A549 (cell line): ENCODE results near the gene PFAS. TPM values are rescaled to one million over a fixed set of nuclear protein-coding genes. Genes with fewer than 3 reads are reported as not detected.

Source experiments
- ATAC-seq, 2 experiments: fragments of 200-7000 bp in 1 of 2; fragments of >200 bp in 1 of 2; cut with Nextera tagmentation in 1 of 2; cut with Tn5 transposase in 1 of 2; 3 replicates each; pipeline versions ENCODE4 v1.8.0 to v1.9.1; 2018 to 2020; ENCODE audit warnings: mild to moderate bottlenecking in 1 of 2, moderate library complexity in 1 of 2
- CTCF ChIA-PET: fragments of 300-600 bp; sonication (Branson Sonifier 250); formaldehyde crosslinking; extraction: SDS; loops from one replicate; lab custom pipeline; 2021; ENCODE audit warnings: antibody characterized with exemption, inconsistent platforms; lab: Yijun Ruan, JAX
- POLR2A ChIA-PET: fragments of 350-600 bp; formaldehyde crosslinking; extraction: SDS; loops from one replicate; lab custom pipeline; 2021; ENCODE audit warnings: antibody characterized with exemption, inconsistent platforms; lab: Yijun Ruan, JAX
- DNase-seq, 2 experiments: peaks; one replicate each; pipeline versions ENCODE4 v3.0.0 to v3.0.0-alpha.2; 2011 to 2016; ENCODE audit warnings: low read depth in 1 of 2, low spot score in 1 of 2
- FAIRE-seq: peaks from 2 replicates; lab custom pipeline; 2011; peaks lifted over from hg19 to GRCh38; lab: Jason Lieb, UNC
- H3K27ac ChIP-seq, 2 experiments: fragments of >200 bp; sonication (Bioruptor Twin); formaldehyde crosslinking; 3 replicates each; pipeline ENCODE4 v1.5.1; 2016 to 2017
- H3K4me1 ChIP-seq: fragments of >200 bp; sonication (Bioruptor Twin); formaldehyde crosslinking; 3 replicates; pipeline ENCODE4 v1.6.1; 2016
- H3K4me2 ChIP-seq: fragments of >200 bp; sonication (Bioruptor Twin); formaldehyde crosslinking; 3 replicates; pipeline ENCODE4 v1.6.1; 2016
- H3K4me3 ChIP-seq: fragments of >200 bp; sonication (Bioruptor Twin); formaldehyde crosslinking; 3 replicates; pipeline ENCODE4 v1.5.1; 2016
- H3K9me3 ChIP-seq: fragments of >200 bp; sonication (Bioruptor Twin); formaldehyde crosslinking; 3 replicates; pipeline ENCODE4 v1.6.1; 2016
- CBX8 ChIP-seq: fragments of 200-600 bp; sonication (generic); IDR thresholded peaks from 2 replicates; pipeline ENCODE4 v1.6.1; 2016
- CHD2 ChIP-seq: fragments of 150-350 bp; IDR thresholded peaks from 2 replicates; pipeline ENCODE4 v1.6.1; 2014; ENCODE audit warnings: low read length; ENCODE audit not compliant: partially characterized antibody
- FOSB ChIP-seq: fragments of 250-450 bp; sonication (Bioruptor Pico); IDR thresholded peaks from 2 replicates; pipeline ENCODE4 v1.5.0; 2020; ENCODE audit warnings: mild to moderate bottlenecking, moderate library complexity
- HOXA7 ChIP-seq: fragments of 250-450 bp; sonication (Bioruptor Pico); IDR thresholded peaks from 2 replicates; pipeline ENCODE4 v1.5.0; 2020; ENCODE audit warnings: mild to moderate bottlenecking, moderate library complexity
- HOXB13 ChIP-seq: fragments of 250-450 bp; sonication (Bioruptor Pico); IDR thresholded peaks from 2 replicates; pipeline ENCODE4 v1.5.0; 2020; ENCODE audit warnings: low read depth, mild to moderate bottlenecking, moderate library complexity
- KDM5A ChIP-seq: fragments of 200-600 bp; sonication (generic); IDR thresholded peaks from 2 replicates; pipeline ENCODE4 v1.6.1; 2016; ENCODE audit warnings: antibody characterized with exemption, mild to moderate bottlenecking
- MAZ ChIP-seq: fragments of 150-350 bp; IDR thresholded peaks from 2 replicates; pipeline ENCODE4 v1.6.1; 2014; ENCODE audit warnings: antibody characterized with exemption, low read depth, low read length, borderline replicate concordance
- MYC ChIP-seq: IDR thresholded peaks from 2 replicates; pipeline ENCODE4 v1.6.1; 2012; ENCODE audit warnings: mild to moderate bottlenecking, inconsistent platforms, low read length, improper control_type of control experiment, borderline replicate concordance
- NFE2L2 ChIP-seq: fragments of 150-350 bp; conservative IDR thresholded peaks from 2 replicates; pipeline ENCODE4 v1.6.1; 2014; ENCODE audit warnings: low read length
- NR3C1 ChIP-seq: fragments of >200 bp; sonication (Bioruptor Twin); formaldehyde crosslinking; IDR thresholded peaks from 3 replicates; pipeline ENCODE4 v1.6.1; 2017
- POLR2A ChIP-seq: IDR thresholded peaks from 2 replicates; pipeline ENCODE4 v1.6.1; 2012; ENCODE audit warnings: mild to moderate bottlenecking, low read length
- RFX5 ChIP-seq: fragments of 450-650 bp; IDR thresholded peaks from 2 replicates; pipeline ENCODE4 v1.7.1; 2014; ENCODE audit warnings: antibody characterized with exemption, mild to moderate bottlenecking, moderate library complexity
- TP53 ChIP-seq: fragments of 250-450 bp; sonication (Bioruptor Pico); IDR thresholded peaks from 2 replicates; pipeline ENCODE4 v1.5.0; 2021; ENCODE audit warnings: mild to moderate bottlenecking, moderate library complexity
- WGBS: methylation state at CpG from one replicate; pipeline ENCODE4 v1.1.6; 2017; ENCODE audit errors: missing lambda C conversion rate; 5-methylcytosine and 5-hydroxymethylcytosine counted together
- polyA plus RNA-seq, 4 experiments: library from polyadenylated mRNA; depleted of rRNA in 3 of 4; stranded (reverse); fragments of >200 nt; fragmentation: RNase III in 1 of 4; extraction: RNeasy Plus Mini Kit Qiagen cat#74134 plus additional on column Dnase treatment in 1 of 4; gene quantifications; 2 replicates in 3 of 4; 3 replicates in 1 of 4; pipeline ENCODE4 v1.2.3, GENCODE V29; 2011 to 2017
- TF ChIP-seq, protein P1 (sequence below): fragments of 250-450 bp; sonication (Bioruptor Pico); IDR thresholded peaks from 2 replicates; pipeline ENCODE4 v1.5.0; 2020; ENCODE audit warnings: low read depth, mild to moderate bottlenecking, moderate library complexity
- TF ChIP-seq, protein P2 (sequence below): fragments of >200 bp; sonication (Bioruptor Twin); formaldehyde crosslinking; IDR thresholded peaks from 3 replicates; pipeline ENCODE4 v1.6.1; 2016
- TF ChIP-seq, protein P3 (sequence below): IDR thresholded peaks from 2 replicates; pipeline ENCODE4 v1.6.1; 2012

The PFAS gene
- polyA plus RNA-seq, 2 of the 4 experiments (the other 2 are of a cell fraction): 51.9 to 58.2 TPM

DNA sequence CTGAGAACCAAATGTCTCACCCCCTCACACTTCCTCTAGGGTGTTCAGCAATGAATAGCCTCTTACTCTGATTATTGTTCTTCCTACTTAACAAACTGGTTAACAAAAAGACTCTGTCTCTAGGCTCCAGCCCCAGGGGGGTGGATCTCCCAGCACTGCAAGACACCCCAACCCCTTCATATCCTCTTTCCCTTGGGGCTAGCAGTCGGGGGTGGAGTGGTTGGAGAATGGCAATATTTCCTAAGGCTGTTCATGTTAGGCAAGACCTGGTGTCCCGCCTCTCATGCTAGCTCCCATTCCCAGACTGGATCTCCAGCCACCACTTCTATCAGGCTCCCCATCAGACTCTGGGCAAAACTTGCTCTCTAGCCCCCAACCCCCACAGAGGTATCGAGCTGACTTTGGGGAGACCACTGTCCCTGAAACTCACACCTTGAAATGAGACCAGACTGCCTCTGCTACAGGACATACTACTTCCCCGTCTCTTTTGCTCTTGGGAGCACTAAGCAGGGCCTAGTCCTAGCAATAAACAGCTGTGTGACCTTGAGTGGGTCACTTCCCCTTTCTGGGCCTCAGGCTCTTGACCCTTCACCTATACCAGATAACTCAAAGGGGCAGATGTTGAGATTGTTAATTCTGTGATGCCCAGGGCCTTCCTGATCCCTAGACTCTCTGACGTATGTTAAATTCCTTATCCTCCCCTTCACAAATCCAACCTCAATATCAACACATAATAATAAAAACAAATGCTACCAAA lies 43.7 kb downstream of the PFAS start:
- H3K4me1 ChIP-seq: peaks cover 27% of the 10 kb centered on the region
- H3K4me2 ChIP-seq: no peak overlapping the region
- ChIA-PET POLR2A (interaction anchor here (1.0 kb wide), 1 partner anchor 120 kb away, joined by 3 read pairs; no protein-coding TSS in a partner anchor), CTCF (interaction anchor here (0.6 to 3.2 kb wide), 6 partner anchors 8 to 156 kb away, joined by 3 to 22 read pairs (median 5); partner anchors contain the start of genes CTC1 and PFAS)
- no peak for DNase-seq
- no peak for ATAC-seq
- H3K27ac ChIP-seq: peak overlapping the region in 1 of 2 experiments; percentile 7; a peak in 1 of 6 replicates
- no peak for TF ChIP-seq MAZ
- WGBS: 90% methylated on average over 5 of the region's 5 CpGs
- H3K9me3 ChIP-seq: peaks cover 5% of the 10 kb centered on the region; the same call in 1 of the 3 replicates
- H3K4me3 ChIP-seq: no peak overlapping the region
- no peak for FAIRE-seq

DNA sequence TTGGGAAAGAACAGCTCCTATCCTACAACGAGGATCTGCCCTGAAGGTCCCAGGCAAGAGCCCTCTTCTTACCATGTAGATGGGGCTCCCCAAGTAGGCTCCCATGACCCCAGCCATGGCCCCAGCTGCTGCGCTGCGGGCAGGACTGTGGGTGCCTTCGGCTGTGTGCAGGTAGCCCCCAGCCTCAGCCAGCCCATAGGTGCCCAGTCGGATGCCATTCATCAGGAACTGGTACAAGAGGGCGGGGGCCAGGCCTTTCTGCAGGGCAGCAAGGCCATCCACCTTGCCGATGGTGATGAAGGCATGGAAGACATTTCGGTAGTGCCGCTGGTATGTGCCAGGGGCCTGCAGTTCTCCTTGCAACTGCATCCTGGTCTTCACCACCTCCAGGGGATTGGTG lies 45.3 kb downstream of the PFAS start:
- Histone ChIP-seq H3K9me3 (peaks cover 5% of the 10 kb centered on the region; the same call in 1 of the 3 replicates), H3K27ac (peak overlapping the region; percentile 89 to 93; a peak in 5 of 6 replicates), H3K4me1 (peaks cover 21% of the 10 kb centered on the region), H3K4me2 (peak overlapping the region; percentile 84), H3K4me3 (peak overlapping the region; percentile 48; the same call in 2 of the 3 replicates)
- ChIA-PET CTCF (interaction anchor here (1.1 to 3.1 kb wide), 5 partner anchors 10 to 72 kb away, joined by 3 to 12 read pairs (median 7); no protein-coding TSS in a partner anchor), POLR2A (interaction anchor here (1.1 to 2.2 kb wide), 5 partner anchors 22 to 174 kb away, joined by 4 to 70 read pairs (median 7); partner anchors contain the start of genes CTC1 and PFAS)
- WGBS: 84% methylated on average over 9 of the region's 9 CpGs
- DNase-seq (no peak), ATAC-seq (no peak), FAIRE-seq (no peak)
- TF ChIP-seq TP53 (CRISPR knock-in tag) (no peak), CHD2 (no peak), CBX8 (no peak), FOSB (CRISPR knock-in tag) (no peak), NFE2L2 (no peak), HOXB13 (no peak), HOXA7 (no peak), RFX5 (no peak), KDM5A (no peak), MYC (no peak), POLR2A (no peak)
- TF ChIP-seq, protein P1, sequence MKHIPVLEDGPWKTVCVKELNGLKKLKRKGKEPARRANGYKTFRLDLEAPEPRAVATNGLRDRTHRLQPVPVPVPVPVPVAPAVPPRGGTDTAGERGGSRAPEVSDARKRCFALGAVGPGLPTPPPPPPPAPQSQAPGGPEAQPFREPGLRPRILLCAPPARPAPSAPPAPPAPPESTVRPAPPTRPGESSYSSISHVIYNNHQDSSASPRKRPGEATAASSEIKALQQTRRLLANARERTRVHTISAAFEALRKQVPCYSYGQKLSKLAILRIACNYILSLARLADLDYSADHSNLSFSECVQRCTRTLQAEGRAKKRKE (CRISPR knock-in tag): no peak
- TF ChIP-seq, protein P2, sequence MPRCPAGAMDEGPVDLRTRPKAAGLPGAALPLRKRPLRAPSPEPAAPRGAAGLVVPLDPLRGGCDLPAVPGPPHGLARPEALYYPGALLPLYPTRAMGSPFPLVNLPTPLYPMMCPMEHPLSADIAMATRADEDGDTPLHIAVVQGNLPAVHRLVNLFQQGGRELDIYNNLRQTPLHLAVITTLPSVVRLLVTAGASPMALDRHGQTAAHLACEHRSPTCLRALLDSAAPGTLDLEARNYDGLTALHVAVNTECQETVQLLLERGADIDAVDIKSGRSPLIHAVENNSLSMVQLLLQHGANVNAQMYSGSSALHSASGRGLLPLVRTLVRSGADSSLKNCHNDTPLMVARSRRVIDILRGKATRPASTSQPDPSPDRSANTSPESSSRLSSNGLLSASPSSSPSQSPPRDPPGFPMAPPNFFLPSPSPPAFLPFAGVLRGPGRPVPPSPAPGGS: no peak

DNA sequence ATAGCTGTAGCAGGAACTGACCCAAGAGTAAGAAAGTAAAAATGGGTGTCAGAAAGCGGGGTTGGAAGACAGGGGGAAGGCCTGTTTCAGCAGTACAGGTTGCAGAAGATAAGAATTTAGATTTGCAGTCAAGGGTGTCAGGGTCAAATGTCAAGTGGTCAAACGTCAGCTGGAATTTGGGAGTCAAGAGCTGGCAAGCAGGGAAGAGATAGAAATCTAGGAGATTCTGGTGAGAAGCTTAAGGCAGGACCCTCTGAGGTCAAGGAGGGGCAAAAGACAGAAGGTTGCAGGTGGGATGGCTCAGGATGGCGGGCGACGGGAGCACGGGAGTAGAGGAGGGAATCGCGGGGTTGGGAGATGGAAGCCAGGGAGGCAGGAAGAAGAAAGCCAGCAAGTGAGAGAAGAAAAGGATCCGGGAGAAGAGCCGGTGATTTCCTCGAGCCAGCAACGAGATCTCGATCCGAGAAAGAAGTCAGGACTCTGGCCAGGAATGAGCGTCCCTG lies 45.8 kb downstream of the PFAS start:
- peak overlapping the region; percentile 89 to 93 for H3K27ac ChIP-seq
- peak; percentile 48 for ATAC-seq
- CTCF ChIA-PET: interaction anchor here (0.7 to 3.1 kb wide), 7 partner anchors 9 to 139 kb away, joined by 3 to 12 read pairs (median 3); no protein-coding TSS in a partner anchor

More for the DNA sequence above, 45.8 kb downstream of the PFAS start:
- Histone ChIP-seq H3K4me1 (peaks cover 16% of the 10 kb centered on the region), H3K4me2 (peak overlapping the region; percentile 84), H3K9me3 (peaks cover 5% of the 10 kb centered on the region; the same call in 1 of the 3 replicates), H3K4me3 (peak overlapping the region; percentile 48)
- FAIRE-seq (no peak), DNase-seq (no peak)
- POLR2A ChIA-PET: interaction anchor here (0.7 to 2.2 kb wide), 31 partner anchors 11 to 336 kb away, joined by 3 to 70 read pairs (median 4); partner anchors contain the start of genes AURKB, BORCS6, CTC1 and HES7
- WGBS: 12% methylated on average over 15 of the region's 15 CpGs
- TF ChIP-seq NR3C1 (no peak), RFX5 (no peak), CBX8 (no peak)
- TF ChIP-seq, protein P3, sequence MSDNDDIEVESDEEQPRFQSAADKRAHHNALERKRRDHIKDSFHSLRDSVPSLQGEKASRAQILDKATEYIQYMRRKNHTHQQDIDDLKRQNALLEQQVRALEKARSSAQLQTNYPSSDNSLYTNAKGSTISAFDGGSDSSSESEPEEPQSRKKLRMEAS: no peak
